ENCODE measurements around the gene S1PR2. TPM values are rescaled to one million over a fixed set of nuclear protein-coding genes. Genes with fewer than 3 reads are reported as not detected.

The S1PR2 gene
- total RNA-seq, 2 donors from 2014 or later: 8.3 to 15.6 TPM

DNA sequence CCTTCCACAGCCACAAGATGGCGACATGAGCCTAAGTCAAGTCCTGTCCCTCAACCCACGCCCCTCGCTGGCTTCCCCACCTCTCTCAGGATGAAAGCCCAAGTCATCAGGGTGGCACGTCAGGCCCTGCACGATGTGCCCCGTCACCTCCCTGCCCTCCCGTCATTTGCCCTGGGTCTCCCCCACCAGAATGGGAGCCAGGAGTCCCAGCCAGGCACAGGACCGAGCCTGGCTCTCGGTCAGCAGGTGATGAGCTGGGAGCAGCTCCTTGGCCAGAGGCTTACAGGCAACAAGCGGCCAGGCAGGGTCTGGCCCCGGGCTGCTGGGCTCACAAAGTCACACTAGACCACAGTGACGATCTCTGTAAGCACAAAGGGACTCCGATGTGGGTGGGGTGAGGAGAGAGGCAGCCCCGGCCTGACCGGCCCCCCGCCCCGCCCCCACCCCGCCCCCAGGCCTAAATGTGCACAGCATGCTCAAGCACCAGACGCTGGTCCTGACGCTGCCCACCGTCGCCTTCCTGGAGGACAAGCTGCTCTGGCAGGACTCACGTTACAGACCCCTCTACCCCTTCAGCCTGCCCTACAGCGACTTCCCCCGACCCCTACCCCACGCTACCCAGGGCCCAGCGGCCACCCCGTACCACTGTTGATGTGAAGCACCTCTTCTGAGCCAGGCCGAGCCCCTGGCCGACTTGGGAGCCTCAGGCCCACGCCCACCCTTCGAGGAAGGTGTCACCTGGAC is 28.2 kb upstream of the S1PR2 start:
- H3K9me3 ChIP-seq: no peaks in the 10 kb centered on the region
- no peaks in the 10 kb centered on the region for H3K4me1 ChIP-seq (ENCODE audit: control insufficient read depth in 1 of 2, low read depth in 2 of 2)
- no peak overlapping the region for H3K27ac ChIP-seq
- TF ChIP-seq, protein P1, sequence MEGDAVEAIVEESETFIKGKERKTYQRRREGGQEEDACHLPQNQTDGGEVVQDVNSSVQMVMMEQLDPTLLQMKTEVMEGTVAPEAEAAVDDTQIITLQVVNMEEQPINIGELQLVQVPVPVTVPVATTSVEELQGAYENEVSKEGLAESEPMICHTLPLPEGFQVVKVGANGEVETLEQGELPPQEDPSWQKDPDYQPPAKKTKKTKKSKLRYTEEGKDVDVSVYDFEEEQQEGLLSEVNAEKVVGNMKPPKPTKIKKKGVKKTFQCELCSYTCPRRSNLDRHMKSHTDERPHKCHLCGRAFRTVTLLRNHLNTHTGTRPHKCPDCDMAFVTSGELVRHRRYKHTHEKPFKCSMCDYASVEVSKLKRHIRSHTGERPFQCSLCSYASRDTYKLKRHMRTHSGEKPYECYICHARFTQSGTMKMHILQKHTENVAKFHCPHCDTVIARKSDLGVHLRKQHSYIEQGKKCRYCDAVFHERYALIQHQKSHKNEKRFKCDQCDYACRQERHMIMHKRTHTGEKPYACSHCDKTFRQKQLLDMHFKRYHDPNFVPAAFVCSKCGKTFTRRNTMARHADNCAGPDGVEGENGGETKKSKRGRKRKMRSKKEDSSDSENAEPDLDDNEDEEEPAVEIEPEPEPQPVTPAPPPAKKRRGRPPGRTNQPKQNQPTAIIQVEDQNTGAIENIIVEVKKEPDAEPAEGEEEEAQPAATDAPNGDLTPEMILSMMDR (IDR thresholded peaks at IDR 0.05): peak; percentile 48
- H3K36me3 ChIP-seq: peaks cover 35% of the 10 kb centered on the region
- no peaks in the 10 kb centered on the region for H3K27me3 ChIP-seq (replicated peaks; ENCODE audit: insufficient read depth)
- H3K4me3 ChIP-seq: no peak overlapping the region
- no peak for ATAC-seq (ENCODE audit: insufficient number of reproducible peaks, low FRiP score, low read depth)
- DNase-seq (ENCODE audit: low spot score): peak; percentile 66

DNA sequence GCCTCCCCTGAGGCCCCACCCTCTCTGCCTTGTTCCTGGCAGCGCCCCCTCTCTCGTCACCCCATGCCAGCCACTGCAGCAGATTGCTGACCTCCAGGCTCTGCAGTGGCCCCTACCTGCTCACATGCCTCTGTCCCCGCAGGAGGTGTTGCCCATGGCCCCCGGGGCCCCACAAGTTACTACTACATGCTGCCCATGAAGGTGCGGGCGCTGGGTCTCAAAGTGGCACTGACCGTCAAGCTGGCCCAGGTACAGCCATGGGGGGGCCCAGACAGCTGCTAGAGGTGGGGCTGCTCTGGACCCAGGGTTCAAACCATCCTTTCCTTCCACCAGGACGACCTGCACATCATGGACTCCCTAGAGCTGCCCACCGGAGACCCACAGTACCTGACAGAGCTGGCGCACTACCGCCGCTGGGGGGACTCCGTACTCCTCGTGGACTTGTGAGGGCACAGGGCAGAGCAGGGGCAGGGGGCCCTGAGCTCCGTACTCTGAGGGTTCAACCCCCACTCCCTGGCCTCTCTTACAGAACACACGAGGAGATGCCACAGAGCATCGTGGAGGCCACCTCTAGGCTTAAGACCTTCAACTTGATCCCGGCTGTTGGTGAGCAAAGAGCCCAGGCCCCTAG is 27.1 kb upstream of the S1PR2 start:
- Histone ChIP-seq H3K27me3 (replicated peaks; ENCODE audit: insufficient read depth) (no peaks in the 10 kb centered on the region), H3K36me3 (peaks cover 40% of the 10 kb centered on the region), H3K9me3 (no peaks in the 10 kb centered on the region), H3K27ac (no peak overlapping the region), H3K4me1 (ENCODE audit: control insufficient read depth in 1 of 2, low read depth in 2 of 2) (peaks cover 0 to under 1% of the 10 kb centered on the region in 2 donors), H3K4me3 (no peak overlapping the region)
- TF ChIP-seq, protein P1 (IDR thresholded peaks at IDR 0.05): no peak
- ATAC-seq (ENCODE audit: insufficient number of reproducible peaks, low FRiP score, low read depth) (no peak), DNase-seq (ENCODE audit: low spot score) (no peak)

DNA sequence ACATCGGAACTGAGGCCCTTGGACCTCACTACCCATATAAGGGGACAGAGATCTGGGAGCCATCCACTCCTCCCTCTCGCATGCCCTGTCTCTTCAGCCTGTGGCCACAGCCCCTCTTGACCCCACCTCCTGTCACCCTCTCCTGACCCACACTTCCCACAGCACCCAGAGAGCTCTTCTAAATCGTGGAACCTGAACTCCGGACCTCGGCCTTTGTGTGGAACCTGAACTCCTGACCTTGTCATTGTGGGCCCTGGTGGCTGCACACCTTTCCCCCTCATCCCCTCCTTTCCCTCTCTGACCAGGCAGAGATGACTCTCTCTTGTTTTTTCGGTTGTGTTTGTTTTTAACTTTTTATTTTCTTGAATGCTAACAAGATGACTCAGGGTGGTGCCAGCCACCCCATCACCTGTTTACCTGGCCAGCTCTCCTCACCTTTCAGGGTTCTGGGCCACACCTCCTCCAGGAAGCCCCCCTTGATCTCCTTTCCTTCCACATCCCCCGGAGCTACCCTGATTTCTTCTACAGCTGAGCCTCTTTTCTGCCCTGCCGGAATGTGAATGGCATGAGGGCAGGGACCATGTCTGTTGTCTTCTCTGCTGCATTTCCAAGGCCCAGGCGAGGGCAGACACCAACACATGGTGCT is 26.0 kb upstream of the S1PR2 start:
- no peak overlapping the region for H3K4me3 ChIP-seq
- DNase-seq (ENCODE audit: low spot score): no peak
- no peak overlapping the region for H3K27ac ChIP-seq
- H3K27me3 ChIP-seq (replicated peaks; ENCODE audit: insufficient read depth): no peaks in the 10 kb centered on the region
- peaks cover 40% of the 10 kb centered on the region for H3K36me3 ChIP-seq
- TF ChIP-seq, protein P1 (IDR thresholded peaks at IDR 0.05): no peak
- no peaks in the 10 kb centered on the region for H3K9me3 ChIP-seq
- no peak for ATAC-seq (ENCODE audit: insufficient number of reproducible peaks, low FRiP score, low read depth)
- H3K4me1 ChIP-seq (ENCODE audit: control insufficient read depth in 1 of 2, low read depth in 2 of 2): peaks cover 7 to 9% of the 10 kb centered on the region in 2 donors

DNA sequence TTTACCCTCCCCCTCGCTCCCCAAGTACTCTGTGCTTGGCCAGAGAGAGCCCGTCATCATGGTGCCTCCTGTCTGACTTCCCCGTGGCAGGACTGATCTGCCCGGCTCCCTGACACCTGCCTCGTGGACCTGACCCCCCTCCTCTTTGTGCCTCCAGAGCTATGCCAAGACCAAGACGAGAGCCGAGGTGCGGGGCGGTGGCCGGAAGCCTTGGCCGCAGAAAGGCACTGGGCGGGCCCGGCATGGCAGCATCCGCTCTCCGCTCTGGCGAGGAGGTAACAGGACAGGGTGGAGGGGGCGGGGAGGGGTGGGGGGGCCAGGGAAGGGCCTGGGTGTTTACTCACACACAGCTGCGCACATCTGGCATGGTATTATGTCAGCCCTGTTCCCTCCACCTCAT is 25.4 kb upstream of the S1PR2 start:
- H3K27ac ChIP-seq: no peak overlapping the region
- TF ChIP-seq, protein P1 (IDR thresholded peaks at IDR 0.05): no peak
- peaks cover 7 to 9% of the 10 kb centered on the region in 2 donors for H3K4me1 ChIP-seq (ENCODE audit: control insufficient read depth in 1 of 2, low read depth in 2 of 2)
- ATAC-seq (ENCODE audit: insufficient number of reproducible peaks, low FRiP score, low read depth) (no peak), DNase-seq (ENCODE audit: low spot score) (no peak)
- H3K9me3 ChIP-seq: no peaks in the 10 kb centered on the region
- peaks cover 40% of the 10 kb centered on the region for H3K36me3 ChIP-seq
- H3K4me3 ChIP-seq: no peak overlapping the region
- no peaks in the 10 kb centered on the region for H3K27me3 ChIP-seq (replicated peaks; ENCODE audit: insufficient read depth)

DNA sequence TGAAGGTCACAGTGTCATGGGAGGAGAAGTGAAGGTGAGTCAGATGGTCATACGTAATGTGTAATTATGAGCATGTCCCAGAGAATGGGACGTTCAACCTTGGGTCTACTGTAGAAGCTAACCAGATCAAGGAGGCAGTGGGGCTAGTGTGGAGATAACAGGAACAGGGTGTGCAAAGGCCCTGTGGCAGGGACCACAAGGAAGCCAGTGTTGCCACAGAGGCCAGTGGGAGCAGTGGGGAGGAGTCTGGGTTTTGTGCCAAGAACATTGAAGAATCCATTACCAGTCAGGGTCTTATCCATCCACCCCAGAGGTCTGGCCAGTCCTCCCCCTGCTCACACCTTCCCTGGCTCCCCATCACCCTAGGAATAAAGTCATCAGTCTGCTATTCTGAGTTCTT is 24.2 kb upstream of the S1PR2 start:
- Histone ChIP-seq H3K36me3 (peaks cover 40% of the 10 kb centered on the region), H3K27me3 (replicated peaks; ENCODE audit: insufficient read depth) (no peaks in the 10 kb centered on the region), H3K27ac (no peak overlapping the region), H3K4me3 (no peak overlapping the region), H3K4me1 (ENCODE audit: control insufficient read depth in 1 of 2, low read depth in 2 of 2) (peaks cover 7 to 18% of the 10 kb centered on the region in 2 donors), H3K9me3 (no peaks in the 10 kb centered on the region)
- ATAC-seq (ENCODE audit: insufficient number of reproducible peaks, low FRiP score, low read depth) (no peak), DNase-seq (ENCODE audit: low spot score) (no peak)
- TF ChIP-seq, protein P1 (IDR thresholded peaks at IDR 0.05): no peak

All from thoracic aorta (tissue), 2 donors.